ENCODE results near the gene CPSF7. TPM values are rescaled to one million over a fixed set of nuclear protein-coding genes. Genes with fewer than 3 reads are reported as not detected.

Gene CPSF7
- total RNA-seq, 1 experiment from 2014 or later, result 96.1 TPM

- Histone ChIP-seq H3K36me3 (ENCODE audit: control insufficient read depth, insufficient read depth, low read length) (peaks cover 28% of the 10 kb centered on the region), H3K27ac (ENCODE audit: low read length) (no peak overlapping the region), H3K4me3 (ENCODE audit: low read depth in 2 of 2, low read length in 2 of 2) (no peak overlapping the region), H3K9me3 (ENCODE audit: control insufficient read depth, insufficient read depth, low read depth, low read length) (no peaks in the 10 kb centered on the region), H3K27me3 (ENCODE audit: control insufficient read depth, insufficient read depth, low read length) (no peaks in the 10 kb centered on the region), H3K4me1 (ENCODE audit: control insufficient read depth, insufficient read depth, low read length) (peaks cover 3% of the 10 kb centered on the region; the same call in 1 of the 2 replicates)
- POLR2A ChIA-PET, result no interaction called here
- intact Hi-C loops (cut with micrococcal nuclease; ENCODE audit: unreplicated experiment) (loop anchor here (10.0 kb wide), 1 partner anchor 72 kb away; no protein-coding TSS in a partner anchor), in situ Hi-C loops (cut with HindIII; ENCODE audit: low pct_unique_long_range_greater_than_20kb, low sequenced_read_pairs) (no loop called here)
- TF ChIP-seq REST (IDR thresholded peaks at IDR 0.05; ENCODE audit: insufficient read depth in 1 of 2, low read depth in 2 of 2, low read length in 1 of 2), result no peak
- TF ChIP-seq SIN3A (IDR thresholded peaks at IDR 0.05; ENCODE audit: borderline replicate concordance, insufficient read depth, low read depth, low read length), result no peak
- TF ChIP-seq CTCF (IDR thresholded peaks at IDR 0.05), result no peak
- TF ChIP-seq POLR2AphosphoS5 (IDR thresholded peaks at IDR 0.05; ENCODE audit: low read depth, low read length), result no peak
- no peak for TF ChIP-seq TCF7L2 (IDR thresholded peaks at IDR 0.05; ENCODE audit: low read depth, low read length)
- BruUV-seq (replicated peaks), result no TSS peak
- no peak for ATAC-seq
- DNase-seq (ENCODE audit: low read depth, low spot score), result no peak
- CTCF ChIA-PET, result interaction anchor here (1.0 kb wide), 1 partner anchor 74 kb away, joined by 3 read pairs; no protein-coding TSS in a partner anchor
These were observed 12.8 kb upstream of the CPSF7 start for GRCh38 chr11:61442616-61443015.

GRCh38 chr11:61439615-61440014, 9.8 kb upstream of the CPSF7 start:
- DNase-seq (ENCODE audit: low read depth, low spot score), result no peak
- ChIA-PET CTCF (no interaction called here), POLR2A (no interaction called here)
- H3K4me3 ChIP-seq (ENCODE audit: low read depth in 2 of 2, low read length in 2 of 2), result no peak overlapping the region
- in situ Hi-C loops (cut with HindIII; ENCODE audit: low pct_unique_long_range_greater_than_20kb, low sequenced_read_pairs), result no loop called here
- H3K36me3 ChIP-seq (ENCODE audit: control insufficient read depth, insufficient read depth, low read length), result peaks cover 9% of the 10 kb centered on the region
- H3K9me3 ChIP-seq (ENCODE audit: control insufficient read depth, insufficient read depth, low read depth, low read length), result no peaks in the 10 kb centered on the region
- no peak for TF ChIP-seq SIN3A (IDR thresholded peaks at IDR 0.05; ENCODE audit: borderline replicate concordance, insufficient read depth, low read depth, low read length)
- no peak for TF ChIP-seq CTCF (IDR thresholded peaks at IDR 0.05)
- TF ChIP-seq REST (IDR thresholded peaks at IDR 0.05; ENCODE audit: insufficient read depth in 1 of 2, low read depth in 2 of 2, low read length in 1 of 2), result no peak
- TF ChIP-seq POLR2AphosphoS5 (IDR thresholded peaks at IDR 0.05; ENCODE audit: low read depth, low read length), result no peak
- TF ChIP-seq TCF7L2 (IDR thresholded peaks at IDR 0.05; ENCODE audit: low read depth, low read length), result no peak
- ATAC-seq, result no peak
- no peaks in the 10 kb centered on the region for H3K27me3 ChIP-seq (ENCODE audit: control insufficient read depth, insufficient read depth, low read length)
- H3K4me1 ChIP-seq (ENCODE audit: control insufficient read depth, insufficient read depth, low read length), result peaks cover 4% of the 10 kb centered on the region; the same call in 1 of the 2 replicates
- BruUV-seq (replicated peaks), result TSS peak; percentile 26
- no peak overlapping the region for H3K27ac ChIP-seq (ENCODE audit: low read length)
- intact Hi-C loops (cut with micrococcal nuclease; ENCODE audit: unreplicated experiment), result loop anchor here (10.0 kb wide), 1 partner anchor 75 kb away; no protein-coding TSS in a partner anchor
